Activated CD4-positive, CD25-positive, alpha-beta regulatory T cell treated with anti-CD3 and anti-CD28 coated beads, Interleukin-2, amount 50 U/mL, for 72 hours (primary cell): ENCODE results near the gene THRAP3.
A peak's percentile ranks its signal among the peaks of the same experiment; 100 is the strongest.

Experiments
- DNase-seq: peaks from one replicate; pipeline ENCODE4 v3.0.0; 2021

The THRAP3 gene

DNA sequence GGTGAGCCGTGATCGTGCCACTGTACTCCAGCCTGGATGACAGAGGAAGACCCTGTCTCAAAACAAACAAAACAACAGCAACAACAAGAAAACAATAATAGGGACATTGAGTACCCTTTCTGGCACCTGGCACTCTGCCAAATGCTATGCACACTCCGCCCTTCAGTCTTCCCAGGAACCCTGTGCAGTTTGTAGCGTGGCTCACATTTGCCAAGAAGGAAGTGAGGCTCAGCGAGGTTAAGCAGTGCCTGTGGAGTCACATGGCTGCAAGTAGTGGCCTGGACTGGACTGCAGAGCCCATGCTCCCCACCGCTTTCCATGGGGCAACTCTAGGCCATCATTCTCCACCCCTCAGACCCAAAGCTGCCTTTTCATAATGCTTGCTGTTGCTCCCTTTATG lies 104.5 kb downstream of the THRAP3 start:
- no peak for DNase-seq

DNA sequence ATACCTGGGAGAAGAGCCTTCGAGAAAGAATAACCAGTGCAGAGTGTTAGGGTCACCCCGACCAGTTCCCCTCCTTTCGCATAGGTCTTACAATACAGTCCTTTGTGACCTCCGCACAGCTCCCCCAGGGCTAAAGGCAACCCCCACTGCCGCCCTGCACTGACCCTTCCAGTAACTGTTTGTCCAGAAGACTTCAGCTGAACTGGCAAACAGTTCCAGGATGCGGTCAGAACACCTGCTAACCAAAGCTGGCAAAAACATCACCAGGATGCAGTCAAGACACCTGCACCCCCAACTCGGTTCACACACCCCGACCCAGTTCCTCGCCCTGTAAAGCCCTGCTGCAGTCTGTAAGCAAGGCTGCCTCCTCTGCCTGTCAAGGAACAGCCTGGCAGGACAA lies 105.6 kb downstream of the THRAP3 start:
- DNase-seq: no peak

DNA sequence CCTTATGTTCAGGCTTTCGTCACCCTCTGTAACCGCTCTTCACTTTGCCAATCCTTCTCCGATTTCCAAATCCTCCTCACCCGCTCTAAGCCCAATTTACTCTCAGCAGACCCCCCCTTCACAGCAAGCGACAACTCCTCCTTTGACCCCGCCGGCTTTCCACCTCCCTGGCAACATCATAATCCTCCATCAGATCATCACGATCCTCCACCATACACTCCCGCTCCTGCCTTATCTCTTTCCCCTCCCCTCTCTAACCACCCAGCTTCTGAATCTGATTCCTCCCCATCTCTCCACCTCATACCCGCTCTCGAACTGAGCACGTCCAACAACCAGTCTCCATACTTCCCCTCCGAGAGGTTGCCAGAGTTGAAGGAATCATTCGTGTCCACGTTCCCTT lies 106.7 kb downstream of the THRAP3 start:
- DNase-seq: no peak

GRCh38 chr1:36337830-36338229 lies 113.6 kb downstream of the THRAP3 start:
- no peak for DNase-seq

GRCh38 chr1:36339215-36339614 lies 115.0 kb downstream of the THRAP3 start:
- DNase-seq: no peak

- DNase-seq: no peak
Observed at GRCh38 chr1:36339615-36340014, 115.4 kb downstream of the THRAP3 start.

- no peak for DNase-seq
Observed at GRCh38 chr1:36341626-36342320, 117.5 kb downstream of the THRAP3 start.

GRCh38 chr1:36342426-36343185 lies 118.4 kb downstream of the THRAP3 start:
- no peak for DNase-seq

DNA sequence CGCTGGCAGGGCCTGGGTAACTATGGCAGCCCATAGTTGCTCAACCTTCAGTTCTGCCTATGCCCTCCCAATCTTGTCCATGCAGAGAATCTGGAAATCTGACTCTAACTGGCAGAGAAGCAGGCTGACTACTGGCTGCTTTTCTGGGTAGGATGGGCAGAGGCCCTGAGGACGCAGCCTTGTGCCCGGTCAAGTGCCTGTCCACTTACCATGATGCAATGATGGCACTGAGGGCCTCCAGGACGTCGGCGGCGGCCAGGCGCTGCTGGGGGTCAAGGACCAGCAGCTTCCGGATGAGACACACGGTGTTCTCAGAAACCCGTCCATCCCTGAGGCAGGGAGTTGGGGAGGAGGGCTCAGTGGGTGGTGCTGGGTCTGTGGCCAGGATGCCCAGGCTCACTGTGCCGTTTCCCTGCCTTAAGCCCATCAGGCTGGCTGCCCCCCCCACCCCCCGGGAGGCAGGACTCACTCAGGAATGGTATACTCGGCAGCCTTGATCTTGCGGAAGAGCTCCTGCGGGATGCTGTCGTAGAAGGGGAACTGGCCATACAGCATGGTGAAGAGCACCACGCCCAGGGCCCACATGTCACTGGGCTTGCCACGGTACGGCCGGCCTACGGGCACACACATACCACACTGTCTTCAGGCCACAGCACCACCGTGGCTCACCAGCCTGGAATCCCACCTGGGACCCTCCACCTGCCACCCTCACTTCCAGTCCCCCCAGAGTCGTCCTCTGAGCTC lies 119.6 kb downstream of the THRAP3 start:
- DNase-seq: no peak

DNA sequence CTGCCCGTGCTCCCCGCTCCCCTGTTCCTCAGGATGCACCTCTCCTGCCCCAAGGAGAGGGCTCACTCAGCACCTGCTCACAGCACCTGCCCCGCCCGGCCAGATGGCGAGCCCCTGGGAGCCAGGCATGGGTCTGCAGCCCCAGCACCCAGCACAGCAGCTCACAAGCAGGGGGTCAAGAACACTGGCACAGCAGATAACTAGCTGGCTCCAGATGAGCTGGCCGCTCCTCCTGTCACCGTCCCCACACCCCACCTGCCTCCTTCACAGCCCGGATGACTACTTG lies 120.1 kb downstream of the THRAP3 start:
- DNase-seq: no peak

GRCh38 chr1:36345353-36345752 lies 121.1 kb downstream of the THRAP3 start:
- no peak for DNase-seq

GRCh38 chr1:36346741-36347370 lies 122.6 kb downstream of the THRAP3 start:
- no peak for DNase-seq

DNA sequence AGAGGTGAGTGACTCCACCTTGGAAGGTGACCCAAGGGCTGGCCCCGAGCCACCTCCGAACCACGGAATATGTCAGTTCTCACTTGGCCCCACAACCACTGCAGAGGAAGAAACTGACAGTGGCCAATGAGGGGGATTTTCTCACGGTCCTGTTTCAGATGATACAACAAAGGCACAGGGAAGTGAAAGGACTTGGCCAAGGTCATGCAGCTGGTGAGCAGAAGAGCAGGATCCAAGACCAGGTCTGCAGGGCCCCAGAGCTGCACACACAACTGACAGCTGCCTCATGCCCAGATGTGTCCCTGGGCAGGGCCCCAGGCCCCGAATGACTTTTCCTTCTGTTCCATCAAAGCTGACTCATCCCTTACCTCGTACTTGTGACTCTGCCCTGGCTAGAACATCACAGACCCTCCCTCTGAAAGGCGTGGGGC lies 125.0 kb downstream of the THRAP3 start:
- no peak for DNase-seq

GRCh38 chr1:36349839-36350238 lies 125.6 kb downstream of the THRAP3 start:
- no peak for DNase-seq

DNA sequence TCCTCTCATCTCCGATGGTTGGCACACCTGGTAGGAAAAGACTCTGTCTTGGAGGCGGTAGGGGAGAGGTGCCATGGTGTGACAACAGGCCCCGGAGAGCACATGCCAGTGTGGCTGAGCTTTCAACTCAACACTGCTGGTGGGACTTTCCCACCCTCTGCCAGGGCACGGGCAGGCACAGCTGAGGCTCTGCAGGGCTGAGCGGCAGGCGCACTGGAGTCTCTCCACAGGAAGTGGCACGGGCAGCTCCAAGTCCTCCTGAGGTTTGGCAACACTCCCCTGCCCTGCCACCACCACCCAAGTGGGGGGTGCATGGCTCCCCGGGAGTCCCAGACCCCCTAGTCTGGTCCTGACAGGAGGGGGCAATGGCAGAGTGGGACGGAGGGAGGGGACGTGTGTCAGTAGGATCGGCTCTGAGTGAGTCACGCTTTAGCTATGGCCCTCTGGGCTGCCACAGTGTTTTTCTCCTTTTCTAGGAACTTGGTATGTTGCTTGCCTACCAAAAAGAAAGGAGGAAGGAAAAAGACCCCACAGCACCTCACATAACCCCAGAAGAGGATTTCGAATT lies 126.5 kb downstream of the THRAP3 start:
- DNase-seq: peak; percentile 60

DNA sequence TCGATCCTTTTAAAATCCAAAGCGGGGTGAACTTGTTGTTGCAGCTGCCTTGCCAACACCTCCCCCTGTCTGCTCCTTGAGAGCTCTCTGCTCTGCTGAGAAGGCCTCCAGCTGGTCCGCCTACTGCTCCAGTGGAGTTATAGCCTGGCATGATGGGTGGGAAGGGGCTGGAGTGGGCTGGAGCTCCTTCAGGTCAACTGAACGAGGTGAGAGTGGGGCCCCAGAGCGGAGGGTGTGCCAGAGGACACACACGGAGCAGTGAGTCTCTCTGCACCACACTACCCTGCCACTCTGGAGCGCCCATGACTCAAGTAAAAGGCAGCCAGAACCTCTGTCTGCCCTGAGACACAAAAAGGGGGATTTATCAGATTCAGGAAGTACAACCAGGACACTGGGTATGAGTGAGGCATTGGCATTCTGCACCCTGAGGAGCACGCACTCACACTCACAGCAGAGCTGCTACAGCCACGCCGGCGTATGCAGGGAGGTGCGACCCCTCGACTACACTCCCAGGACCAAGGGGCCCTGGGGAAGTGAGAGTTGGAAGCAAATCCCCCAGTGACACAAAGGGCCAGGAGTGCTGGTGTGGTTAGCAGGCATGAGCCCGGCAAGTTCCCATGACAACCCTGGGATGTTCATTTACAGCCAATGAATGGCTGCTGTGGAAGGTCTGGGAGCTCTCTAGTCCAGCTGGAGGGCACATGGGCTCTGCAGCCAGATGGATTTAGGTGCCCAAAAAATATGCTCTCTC lies 127.2 kb downstream of the THRAP3 start:
- no peak for DNase-seq

GRCh38 chr1:36352125-36352909 lies 128.1 kb downstream of the THRAP3 start:
- no peak for DNase-seq

- no peak for DNase-seq
Observed at GRCh38 chr1:36352910-36353878, 129.0 kb downstream of the THRAP3 start.

DNA sequence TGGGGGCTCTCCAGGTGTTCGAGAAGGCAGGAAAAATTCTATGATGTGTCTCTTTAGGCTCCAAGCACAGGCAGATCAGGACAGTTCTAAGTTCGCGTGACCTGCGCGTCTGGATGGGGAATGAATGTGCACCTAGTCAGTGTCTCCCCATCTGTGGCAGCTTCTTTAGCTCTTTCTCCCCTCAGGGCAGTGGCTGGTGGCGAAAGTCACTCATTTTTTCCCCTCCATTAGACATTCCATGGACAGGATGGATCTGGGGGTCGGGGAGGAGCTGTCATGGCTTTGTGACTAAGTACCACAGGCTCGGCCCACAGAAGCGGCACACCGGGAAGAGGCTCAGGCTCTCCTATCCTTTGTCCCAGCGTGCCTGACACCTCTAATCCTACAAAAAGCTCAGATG lies 130.2 kb downstream of the THRAP3 start:
- DNase-seq: no peak
